Measurements from ENCODE around the gene EPB41L3. TPM values are rescaled to one million over a fixed set of nuclear protein-coding genes. Genes with fewer than 3 reads are reported as not detected.
"Not testable (repeated sequence)": the region's sequence is repeated elsewhere in the genome, so short reads cannot be mapped to it uniquely, and the experiment has no call there.

The EPB41L3 gene
- polyA plus RNA-seq, 1 donor, result 65.5 TPM

DNA sequence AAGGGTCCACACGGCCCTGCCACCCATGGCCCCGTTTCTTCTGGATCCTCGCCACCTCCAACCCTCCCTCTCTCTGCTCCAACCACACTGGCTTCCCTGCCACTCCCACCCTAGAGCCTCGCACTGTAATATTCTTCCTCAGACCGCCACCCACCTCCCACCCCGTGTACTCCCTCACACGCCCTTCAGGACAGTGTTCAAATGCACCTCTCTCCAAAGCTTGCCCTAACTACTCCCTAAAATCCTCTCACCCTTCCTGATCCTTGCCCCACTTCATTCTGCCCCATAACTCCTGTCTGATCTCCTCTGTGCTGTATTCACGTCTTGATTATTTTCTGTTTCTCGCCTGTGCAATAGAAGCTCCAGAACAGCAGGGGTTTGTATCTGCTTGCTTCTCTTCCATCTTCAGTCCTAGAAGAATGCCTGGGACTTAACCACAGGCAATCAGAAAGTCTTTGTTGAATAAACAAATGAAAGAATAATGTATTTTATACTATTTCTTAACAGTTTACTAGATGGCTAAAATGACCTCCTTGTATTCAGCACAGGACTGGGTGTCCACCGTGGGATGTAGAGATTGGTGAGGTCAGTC is 25.5 kb downstream of the EPB41L3 start:
- Histone ChIP-seq H3K4me1 (ENCODE audit: control insufficient read depth, insufficient read depth, low read length) (no peaks in the 10 kb centered on the region), H3K36me3 (ENCODE audit: control insufficient read depth, insufficient read depth, low read length) (no peaks in the 10 kb centered on the region), H3K9me3 (ENCODE audit: control insufficient read depth, low read depth, low read length) (no peaks in the 10 kb centered on the region), H3K27ac (ENCODE audit: low read length) (no peak overlapping the region), H3K27me3 (ENCODE audit: control insufficient read depth, insufficient read depth, low read length) (no peaks in the 10 kb centered on the region), H3K4me3 (ENCODE audit: low read length) (no peak overlapping the region)
- no peak for DNase-seq
- WGBS (ENCODE audit: insufficient coverage, low lambda C conversion rate), result 100% methylated on average over 1 of the region's 10 CpGs

DNA sequence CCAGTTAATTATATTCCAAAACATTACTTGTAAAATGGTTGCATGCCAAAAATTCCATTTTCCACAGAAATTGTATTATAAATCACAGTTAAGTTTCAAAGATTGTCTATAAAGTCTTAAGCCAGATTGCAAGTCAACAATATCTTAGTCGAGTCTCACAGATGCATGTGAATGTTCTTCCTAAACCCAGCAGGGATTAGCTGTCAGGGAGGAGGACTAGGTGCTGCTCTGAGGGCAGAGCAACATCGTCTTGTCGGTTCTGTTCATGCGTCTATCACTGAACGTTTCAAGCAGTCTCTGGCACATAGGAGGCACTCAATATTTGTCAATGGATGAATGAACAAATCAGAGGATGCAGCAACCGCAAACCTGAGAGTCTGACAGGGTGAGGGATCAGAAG is 27.0 kb downstream of the EPB41L3 start:
- Histone ChIP-seq H3K9me3 (ENCODE audit: control insufficient read depth, low read depth, low read length) (no peaks in the 10 kb centered on the region), H3K4me1 (ENCODE audit: control insufficient read depth, insufficient read depth, low read length) (no peaks in the 10 kb centered on the region), H3K4me3 (ENCODE audit: low read length) (no peak overlapping the region), H3K36me3 (ENCODE audit: control insufficient read depth, insufficient read depth, low read length) (no peaks in the 10 kb centered on the region), H3K27me3 (ENCODE audit: control insufficient read depth, insufficient read depth, low read length) (no peaks in the 10 kb centered on the region), H3K27ac (ENCODE audit: low read length) (no peak overlapping the region)
- DNase-seq, result no peak
- 20% methylated on average over 1 of the region's 6 CpGs for WGBS (ENCODE audit: insufficient coverage, low lambda C conversion rate)

DNA sequence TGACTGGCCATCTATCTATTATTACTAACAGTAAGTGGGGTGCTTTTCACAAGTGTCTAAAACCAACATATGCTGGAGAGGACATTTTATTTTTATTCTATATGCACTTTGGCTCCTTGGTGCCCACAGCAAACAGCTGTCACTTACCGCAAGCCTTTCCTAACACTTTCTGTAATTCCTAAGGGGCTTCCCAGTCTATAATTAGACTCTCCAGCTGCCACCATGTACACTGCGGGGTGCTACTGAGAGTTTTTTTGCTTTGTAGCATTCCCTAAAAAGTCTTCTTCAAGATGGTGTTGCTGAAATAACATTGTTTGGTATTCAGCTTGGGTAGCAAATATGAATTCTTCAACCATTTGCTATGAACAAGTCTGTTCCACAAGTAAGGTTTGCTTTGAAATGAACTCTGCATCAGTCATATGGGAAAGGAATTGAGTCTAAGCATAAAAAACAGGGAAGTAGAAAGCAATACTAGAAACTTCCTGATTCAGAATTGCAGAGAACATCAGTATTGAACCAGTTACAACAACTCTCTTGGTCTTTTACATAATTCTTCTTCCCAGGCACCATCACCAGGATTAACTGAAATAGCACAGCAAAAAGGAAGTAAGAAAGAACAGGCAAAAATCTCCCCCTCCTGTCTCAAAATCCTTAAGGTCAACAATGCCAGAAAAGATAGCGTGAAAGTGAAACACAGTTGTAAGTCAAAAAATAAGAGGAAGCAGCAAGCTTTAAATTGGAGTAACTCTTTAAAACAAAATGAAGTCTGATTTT is 28.6 kb downstream of the EPB41L3 start:
- no peak overlapping the region for H3K27ac ChIP-seq (ENCODE audit: low read length)
- no peaks in the 10 kb centered on the region for H3K27me3 ChIP-seq (ENCODE audit: control insufficient read depth, insufficient read depth, low read length)
- peak in 1 of 2 donors; percentile 8 for DNase-seq
- no peaks in the 10 kb centered on the region for H3K9me3 ChIP-seq (ENCODE audit: control insufficient read depth, low read depth, low read length)
- no peaks in the 10 kb centered on the region for H3K4me1 ChIP-seq (ENCODE audit: control insufficient read depth, insufficient read depth, low read length)
- no peaks in the 10 kb centered on the region for H3K36me3 ChIP-seq (ENCODE audit: control insufficient read depth, insufficient read depth, low read length)
- WGBS (ENCODE audit: insufficient coverage, low lambda C conversion rate), result 40% methylated on average over 1 of the region's 3 CpGs
- no peak overlapping the region for H3K4me3 ChIP-seq (ENCODE audit: low read length)

DNA sequence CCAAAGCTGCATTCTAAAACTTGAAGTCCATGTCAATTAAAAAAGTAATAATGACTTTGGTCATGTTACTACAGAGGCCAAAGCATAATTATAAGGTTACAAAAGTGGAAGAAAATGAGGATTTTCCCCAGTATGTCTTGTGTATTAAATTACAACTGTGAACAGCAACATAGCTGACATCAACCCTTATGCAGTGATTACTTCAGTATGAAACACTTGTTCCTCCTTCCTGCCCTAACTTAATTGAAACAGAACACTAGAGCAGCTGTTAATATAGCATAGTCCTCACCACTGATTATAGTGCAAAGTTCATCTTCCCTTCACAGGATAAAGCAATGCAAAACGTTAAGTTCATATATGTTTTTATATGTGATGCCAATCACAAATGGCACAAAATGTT is 29.9 kb downstream of the EPB41L3 start:
- Histone ChIP-seq H3K27me3 (ENCODE audit: control insufficient read depth, insufficient read depth, low read length) (no peaks in the 10 kb centered on the region), H3K4me3 (ENCODE audit: low read length) (no peak overlapping the region), H3K9me3 (ENCODE audit: control insufficient read depth, low read depth, low read length) (no peaks in the 10 kb centered on the region), H3K27ac (ENCODE audit: low read length) (no peak overlapping the region), H3K4me1 (ENCODE audit: control insufficient read depth, insufficient read depth, low read length) (no peaks in the 10 kb centered on the region), H3K36me3 (ENCODE audit: control insufficient read depth, insufficient read depth, low read length) (no peaks in the 10 kb centered on the region)
- DNase-seq, result no peak
- 43% methylated on average over 1 of the region's 1 CpG for WGBS (ENCODE audit: insufficient coverage, low lambda C conversion rate)

DNA sequence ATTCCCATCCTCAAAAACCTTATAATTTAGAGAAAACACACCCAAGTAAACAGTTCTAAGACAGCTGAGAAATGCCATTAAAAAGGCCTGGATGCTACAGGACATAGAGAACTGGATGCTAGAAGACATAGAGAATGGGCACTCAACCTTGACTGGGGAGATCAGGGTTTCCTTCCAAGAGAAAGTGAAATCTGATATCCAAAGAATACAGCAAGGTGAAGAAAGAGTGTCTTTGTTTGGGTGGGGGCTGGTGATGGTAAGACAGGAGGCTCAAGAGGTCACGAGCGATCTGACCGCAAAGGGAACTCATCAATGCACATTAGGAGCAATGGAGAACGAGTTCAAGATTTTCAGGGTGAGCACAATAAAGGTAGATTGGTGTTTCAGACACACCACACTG is 31.6 kb downstream of the EPB41L3 start:
- DNase-seq, result no peak
- H3K27me3 ChIP-seq (ENCODE audit: control insufficient read depth, insufficient read depth, low read length), result no peaks in the 10 kb centered on the region
- H3K9me3 ChIP-seq (ENCODE audit: control insufficient read depth, low read depth, low read length), result no peaks in the 10 kb centered on the region
- H3K4me3 ChIP-seq (ENCODE audit: low read length), result no peak overlapping the region
- H3K27ac ChIP-seq (ENCODE audit: low read length), result no peak overlapping the region
- no peaks in the 10 kb centered on the region for H3K36me3 ChIP-seq (ENCODE audit: control insufficient read depth, insufficient read depth, low read length)
- no peaks in the 10 kb centered on the region for H3K4me1 ChIP-seq (ENCODE audit: control insufficient read depth, insufficient read depth, low read length)
- WGBS (ENCODE audit: insufficient coverage, low lambda C conversion rate), result no CpG with 5 or more reads among the region's 4 CpGs

- not testable (repeated sequence) for H3K27me3 ChIP-seq (ENCODE audit: control insufficient read depth, insufficient read depth, low read length); H3K36me3 ChIP-seq (ENCODE audit: control insufficient read depth, insufficient read depth, low read length); H3K27ac ChIP-seq (ENCODE audit: low read length); DNase-seq; H3K9me3 ChIP-seq (ENCODE audit: control insufficient read depth, low read depth, low read length); H3K4me1 ChIP-seq (ENCODE audit: control insufficient read depth, insufficient read depth, low read length); H3K4me3 ChIP-seq (ENCODE audit: low read length)
- no CpG with 5 or more reads among the region's 4 CpGs for WGBS (ENCODE audit: insufficient coverage, low lambda C conversion rate)
These were observed 32.3 kb downstream of the EPB41L3 start for GRCh38 chr18:5511541-5511940.

DNA sequence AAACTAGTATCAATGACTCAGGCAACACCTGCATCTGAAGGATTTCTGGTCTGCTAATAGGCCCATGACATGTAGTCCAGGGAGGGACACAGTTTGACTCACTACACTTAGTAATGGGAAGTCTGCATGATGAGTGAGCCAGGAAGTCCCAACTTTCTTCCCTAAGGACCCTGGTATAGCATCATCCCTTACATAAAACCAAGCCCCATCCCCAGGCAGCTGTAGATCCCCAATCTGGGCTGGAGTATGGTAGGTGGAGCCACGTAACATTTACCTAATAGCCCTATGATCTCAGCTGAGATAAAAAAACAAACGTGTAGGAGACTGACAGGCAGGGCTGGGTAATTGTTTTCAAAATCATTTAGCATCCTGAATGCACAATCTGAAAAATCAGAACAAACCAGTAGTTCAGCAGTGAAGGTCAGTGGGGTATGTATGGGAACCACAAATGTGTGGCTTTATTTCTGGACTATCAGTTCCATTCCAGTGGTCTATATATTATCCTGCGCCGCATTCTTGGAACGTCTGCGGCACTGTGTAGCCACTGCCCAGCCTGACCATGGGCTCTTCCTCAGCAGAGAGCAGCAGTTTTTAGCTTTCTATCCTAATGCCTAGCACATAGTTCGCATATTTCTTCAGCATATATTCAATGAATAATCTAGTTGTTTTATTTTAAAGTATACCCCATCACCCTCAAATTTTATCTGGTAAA is 33.5 kb downstream of the EPB41L3 start:
- no CpG with 5 or more reads among the region's 7 CpGs for WGBS (ENCODE audit: insufficient coverage, low lambda C conversion rate)
- H3K27me3 ChIP-seq (ENCODE audit: control insufficient read depth, insufficient read depth, low read length), result no peaks in the 10 kb centered on the region
- H3K27ac ChIP-seq (ENCODE audit: low read length), result no peak overlapping the region
- no peak for DNase-seq
- H3K36me3 ChIP-seq (ENCODE audit: control insufficient read depth, insufficient read depth, low read length), result no peaks in the 10 kb centered on the region
- H3K4me1 ChIP-seq (ENCODE audit: control insufficient read depth, insufficient read depth, low read length), result no peaks in the 10 kb centered on the region
- H3K9me3 ChIP-seq (ENCODE audit: control insufficient read depth, low read depth, low read length), result no peaks in the 10 kb centered on the region
- H3K4me3 ChIP-seq (ENCODE audit: low read length), result no peak overlapping the region

DNA sequence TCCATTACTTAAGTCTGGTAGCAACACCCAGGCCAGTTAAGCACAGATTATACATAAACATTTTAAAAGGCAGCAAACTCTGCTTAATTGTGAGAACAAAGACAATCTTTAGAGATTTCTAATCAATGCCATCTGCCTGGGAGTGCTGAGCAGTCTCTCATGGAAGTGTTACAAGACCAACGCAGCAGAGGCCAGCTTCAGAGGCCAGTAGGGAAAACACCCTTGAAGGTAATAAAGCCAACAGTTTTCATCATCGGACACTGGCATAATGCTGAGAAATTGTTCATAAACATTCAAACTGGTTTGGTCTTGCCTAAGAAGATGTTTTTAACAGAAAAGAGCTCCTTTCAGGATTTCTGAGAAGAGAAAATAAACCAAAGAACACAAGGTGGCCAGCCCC is 35.0 kb downstream of the EPB41L3 start:
- DNase-seq, result no peak
- 78% methylated on average over 1 of the region's 2 CpGs for WGBS (ENCODE audit: insufficient coverage, low lambda C conversion rate)
- H3K4me1 ChIP-seq (ENCODE audit: control insufficient read depth, insufficient read depth, low read length), result no peaks in the 10 kb centered on the region
- H3K9me3 ChIP-seq (ENCODE audit: control insufficient read depth, low read depth, low read length), result no peaks in the 10 kb centered on the region
- no peaks in the 10 kb centered on the region for H3K27me3 ChIP-seq (ENCODE audit: control insufficient read depth, insufficient read depth, low read length)
- H3K4me3 ChIP-seq (ENCODE audit: low read length), result no peak overlapping the region
- H3K36me3 ChIP-seq (ENCODE audit: control insufficient read depth, insufficient read depth, low read length), result no peaks in the 10 kb centered on the region
- no peak overlapping the region for H3K27ac ChIP-seq (ENCODE audit: low read length)

- H3K36me3 ChIP-seq (ENCODE audit: control insufficient read depth, insufficient read depth, low read length), result no peaks in the 10 kb centered on the region
- H3K27me3 ChIP-seq (ENCODE audit: control insufficient read depth, insufficient read depth, low read length), result no peaks in the 10 kb centered on the region
- no peak overlapping the region for H3K27ac ChIP-seq (ENCODE audit: low read length)
- H3K9me3 ChIP-seq (ENCODE audit: control insufficient read depth, low read depth, low read length), result no peaks in the 10 kb centered on the region
- no peaks in the 10 kb centered on the region for H3K4me1 ChIP-seq (ENCODE audit: control insufficient read depth, insufficient read depth, low read length)
- no peak overlapping the region for H3K4me3 ChIP-seq (ENCODE audit: low read length)
- no peak for DNase-seq
- WGBS (ENCODE audit: insufficient coverage, low lambda C conversion rate), result 100% methylated on average over 1 of the region's 2 CpGs
These were observed 36.0 kb downstream of the EPB41L3 start for GRCh38 chr18:5507756-5508155.

- Histone ChIP-seq H3K36me3 (ENCODE audit: control insufficient read depth, insufficient read depth, low read length) (no peaks in the 10 kb centered on the region), H3K4me1 (ENCODE audit: control insufficient read depth, insufficient read depth, low read length) (no peaks in the 10 kb centered on the region), H3K4me3 (ENCODE audit: low read length) (no peak overlapping the region), H3K27me3 (ENCODE audit: control insufficient read depth, insufficient read depth, low read length) (no peaks in the 10 kb centered on the region), H3K9me3 (ENCODE audit: control insufficient read depth, low read depth, low read length) (no peaks in the 10 kb centered on the region), H3K27ac (ENCODE audit: low read length) (no peak overlapping the region)
- no peak for DNase-seq
- WGBS (ENCODE audit: insufficient coverage, low lambda C conversion rate), result 100% methylated on average over 5 of the region's 8 CpGs
These were observed 37.6 kb downstream of the EPB41L3 start for GRCh38 chr18:5506174-5506573.
